ENCODE results near the gene DOCK3. TPM values are rescaled to one million over a fixed set of nuclear protein-coding genes. Genes with fewer than 3 reads are reported as not detected.

Gene DOCK3
- total RNA-seq, 2 donors from 2014 or later: 7.7 to 8.5 TPM

DNA sequence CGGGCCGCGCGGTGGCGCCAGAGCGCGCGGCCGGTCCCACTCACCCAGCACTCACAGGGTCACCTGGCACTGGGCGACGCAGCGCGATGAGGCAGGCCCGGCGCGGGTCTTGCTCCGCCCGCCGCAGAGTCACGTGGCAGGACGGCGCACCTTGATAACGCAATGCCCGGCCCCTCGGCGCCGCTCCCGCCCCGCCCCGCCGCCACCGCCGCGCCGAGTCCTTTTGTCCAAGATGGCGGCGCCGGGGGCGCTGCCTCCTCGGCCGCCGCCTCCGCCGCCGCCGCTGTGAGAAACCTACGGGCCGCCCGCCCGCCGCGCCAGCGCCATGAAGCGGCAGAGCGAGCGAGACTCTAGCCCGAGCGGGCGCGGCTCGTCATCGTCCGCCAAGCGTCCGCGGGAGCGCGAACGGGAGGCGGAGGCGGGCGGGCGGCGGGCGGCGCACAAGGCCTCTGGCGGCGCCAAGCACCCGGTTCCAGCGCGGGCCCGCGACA, 716.4 kb downstream of the DOCK3 start, which contains the start of gene RBM15B:
Gene RBM15B, plus strand, starts transcription at position 211 of the 491 bp plus-strand sequence. Its CDS starts 115 bp downstream, at position 326.
- H3K36me3 ChIP-seq (ENCODE audit: control insufficient read depth, insufficient read depth, low read length): peaks cover 84% of the 10 kb centered on the region
- peaks cover 6% of the 10 kb centered on the region for H3K9me3 Mint-ChIP-seq
- no peaks in the 10 kb centered on the region for H3K27me3 Mint-ChIP-seq (ENCODE audit: insufficient read depth)

DNA sequence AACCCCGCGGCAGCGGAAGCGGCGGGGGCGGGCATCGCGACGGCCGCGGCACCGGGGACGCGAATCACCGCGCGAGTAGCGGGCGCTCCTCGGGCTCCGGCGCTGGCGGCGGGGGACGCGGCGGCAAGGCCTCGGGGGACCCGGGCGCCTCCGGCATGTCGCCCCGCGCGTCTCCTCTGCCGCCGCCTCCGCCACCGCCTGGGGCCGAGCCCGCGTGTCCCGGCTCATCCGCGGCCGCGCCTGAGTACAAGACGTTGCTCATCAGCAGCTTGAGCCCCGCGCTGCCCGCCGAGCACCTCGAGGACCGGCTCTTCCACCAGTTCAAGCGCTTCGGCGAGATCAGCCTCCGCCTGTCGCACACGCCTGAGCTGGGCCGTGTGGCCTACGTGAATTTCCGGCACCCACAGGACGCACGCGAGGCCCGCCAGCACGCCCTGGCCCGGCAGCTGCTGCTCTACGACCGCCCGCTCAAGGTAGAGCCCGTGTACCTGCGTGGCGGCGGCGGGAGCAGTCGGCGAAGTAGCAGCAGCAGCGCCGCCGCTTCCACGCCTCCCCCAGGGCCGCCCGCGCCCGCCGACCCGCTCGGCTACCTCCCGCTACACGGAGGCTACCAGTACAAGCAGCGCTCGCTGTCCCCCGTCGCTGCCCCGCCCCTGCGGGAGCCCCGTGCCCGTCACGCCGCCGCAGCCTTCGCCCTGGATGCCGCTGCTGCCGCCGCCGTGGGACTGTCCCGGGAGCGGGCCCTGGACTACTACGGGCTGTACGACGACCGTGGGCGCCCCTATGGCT, 717.0 kb downstream of the DOCK3 start:
- TF ChIP-seq, protein P1, sequence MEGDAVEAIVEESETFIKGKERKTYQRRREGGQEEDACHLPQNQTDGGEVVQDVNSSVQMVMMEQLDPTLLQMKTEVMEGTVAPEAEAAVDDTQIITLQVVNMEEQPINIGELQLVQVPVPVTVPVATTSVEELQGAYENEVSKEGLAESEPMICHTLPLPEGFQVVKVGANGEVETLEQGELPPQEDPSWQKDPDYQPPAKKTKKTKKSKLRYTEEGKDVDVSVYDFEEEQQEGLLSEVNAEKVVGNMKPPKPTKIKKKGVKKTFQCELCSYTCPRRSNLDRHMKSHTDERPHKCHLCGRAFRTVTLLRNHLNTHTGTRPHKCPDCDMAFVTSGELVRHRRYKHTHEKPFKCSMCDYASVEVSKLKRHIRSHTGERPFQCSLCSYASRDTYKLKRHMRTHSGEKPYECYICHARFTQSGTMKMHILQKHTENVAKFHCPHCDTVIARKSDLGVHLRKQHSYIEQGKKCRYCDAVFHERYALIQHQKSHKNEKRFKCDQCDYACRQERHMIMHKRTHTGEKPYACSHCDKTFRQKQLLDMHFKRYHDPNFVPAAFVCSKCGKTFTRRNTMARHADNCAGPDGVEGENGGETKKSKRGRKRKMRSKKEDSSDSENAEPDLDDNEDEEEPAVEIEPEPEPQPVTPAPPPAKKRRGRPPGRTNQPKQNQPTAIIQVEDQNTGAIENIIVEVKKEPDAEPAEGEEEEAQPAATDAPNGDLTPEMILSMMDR (conservative IDR thresholded peaks at IDR 0.05): no peak
- H3K4me1 Mint-ChIP-seq: peaks cover 43% of the 10 kb centered on the region
- peak; percentile 68 for DNase-seq
- peak overlapping the region; percentile 77 for H3K4me3 ChIP-seq (ENCODE audit: low read length)
- H3K9me3 ChIP-seq (ENCODE audit: control insufficient read depth, low read length): peaks cover 27% of the 10 kb centered on the region
- peaks cover 6% of the 10 kb centered on the region for H3K9me3 Mint-ChIP-seq
- WGBS, 2 experiments (ENCODE audit: insufficient coverage in 1 of 2, insufficient read length in 1 of 2): 11 to 30% methylated on average over 40 to 115 of the region's 115 CpGs
- H3K27me3 ChIP-seq (ENCODE audit: control insufficient read depth, insufficient read depth, low read length, poor library complexity, severe bottlenecking): no peaks in the 10 kb centered on the region
- H3K27me3 Mint-ChIP-seq (ENCODE audit: insufficient read depth): no peaks in the 10 kb centered on the region
- peak overlapping the region; percentile 97 for H3K27ac ChIP-seq (ENCODE audit: low read depth, low read length)
- peak overlapping the region; percentile 75 for H3K4me3 Mint-ChIP-seq
- H3K27ac Mint-ChIP-seq: peak overlapping the region; percentile 93
- peaks cover 62% of the 10 kb centered on the region for H3K36me3 Mint-ChIP-seq (ENCODE audit: low read depth)
- peaks cover 83% of the 10 kb centered on the region for H3K36me3 ChIP-seq (ENCODE audit: control insufficient read depth, insufficient read depth, low read length)
- H3K4me1 ChIP-seq (ENCODE audit: control insufficient read depth, insufficient read depth, low read length): peaks cover 16% of the 10 kb centered on the region
- peak overlapping the region; percentile 78 for H3K9ac ChIP-seq (ENCODE audit: extremely low read depth, low read length, poor library complexity, severe bottlenecking)

More for the DNA sequence above, 716.4 kb downstream of the DOCK3 start, which contains the start of gene RBM15B:
- H3K27me3 ChIP-seq (ENCODE audit: control insufficient read depth, insufficient read depth, low read length, poor library complexity, severe bottlenecking): no peaks in the 10 kb centered on the region
- peak within 1 kb of the TSS; percentile 97 for H3K27ac ChIP-seq (ENCODE audit: low read depth, low read length)
- peaks cover 27% of the 10 kb centered on the region for H3K9me3 ChIP-seq (ENCODE audit: control insufficient read depth, low read length)
- H3K4me1 ChIP-seq (ENCODE audit: control insufficient read depth, insufficient read depth, low read length): peaks cover 19% of the 10 kb centered on the region
- Mint-ChIP-seq H3K4me1 (peaks cover 48% of the 10 kb centered on the region), H3K4me3 (peak within 1 kb of the TSS; percentile 75), H3K36me3 (ENCODE audit: low read depth) (peaks cover 66% of the 10 kb centered on the region), H3K27ac (peak within 1 kb of the TSS; percentile 93)
- WGBS, 2 experiments (ENCODE audit: insufficient coverage in 1 of 2, insufficient read length in 1 of 2): 0% methylated on average over 8 to 83 of the region's 83 CpGs
- H3K4me3 ChIP-seq (ENCODE audit: low read length): peak within 1 kb of the TSS; percentile 77
- H3K9ac ChIP-seq (ENCODE audit: extremely low read depth, low read length, poor library complexity, severe bottlenecking): peak within 1 kb of the TSS; percentile 78
- TF ChIP-seq, protein P1 (conservative IDR thresholded peaks at IDR 0.05): peak; percentile 96
- peak; percentile 99 for DNase-seq

DNA sequence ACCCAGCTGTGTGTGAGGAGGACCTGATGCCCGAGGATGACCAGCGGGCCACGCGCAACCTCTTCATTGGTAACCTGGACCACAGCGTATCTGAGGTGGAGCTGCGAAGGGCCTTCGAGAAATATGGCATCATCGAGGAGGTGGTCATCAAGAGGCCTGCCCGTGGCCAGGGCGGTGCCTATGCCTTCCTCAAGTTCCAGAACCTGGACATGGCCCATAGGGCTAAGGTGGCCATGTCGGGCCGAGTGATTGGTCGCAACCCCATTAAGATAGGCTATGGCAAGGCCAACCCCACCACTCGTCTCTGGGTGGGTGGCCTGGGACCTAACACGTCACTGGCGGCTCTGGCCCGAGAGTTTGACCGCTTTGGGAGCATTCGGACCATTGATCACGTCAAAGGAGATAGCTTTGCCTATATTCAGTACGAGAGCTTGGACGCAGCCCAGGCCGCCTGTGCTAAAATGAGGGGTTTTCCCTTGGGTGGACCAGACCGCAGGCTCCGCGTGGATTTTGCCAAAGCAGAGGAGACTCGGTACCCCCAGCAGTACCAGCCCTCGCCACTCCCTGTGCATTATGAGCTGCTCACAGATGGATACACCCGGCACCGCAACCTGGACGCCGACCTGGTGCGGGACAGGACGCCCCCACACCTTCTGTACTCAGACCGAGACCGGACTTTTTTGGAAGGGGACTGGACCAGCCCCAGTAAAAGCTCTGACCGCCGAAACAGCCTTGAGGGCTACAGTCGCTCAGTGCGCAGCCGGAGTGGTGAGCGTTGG, 717.8 kb downstream of the DOCK3 start:
- H3K27ac ChIP-seq (ENCODE audit: low read depth, low read length): no peak overlapping the region
- H3K36me3 Mint-ChIP-seq (ENCODE audit: low read depth): peaks cover 58% of the 10 kb centered on the region

More for the DNA sequence above, 717.8 kb downstream of the DOCK3 start:
- Histone ChIP-seq H3K27me3 (ENCODE audit: control insufficient read depth, insufficient read depth, low read length, poor library complexity, severe bottlenecking) (no peaks in the 10 kb centered on the region), H3K4me1 (ENCODE audit: control insufficient read depth, insufficient read depth, low read length) (peaks cover 16% of the 10 kb centered on the region), H3K36me3 (ENCODE audit: control insufficient read depth, insufficient read depth, low read length) (peaks cover 78% of the 10 kb centered on the region), H3K9me3 (ENCODE audit: control insufficient read depth, low read length) (peaks cover 27% of the 10 kb centered on the region), H3K4me3 (ENCODE audit: low read length) (peak overlapping the region; percentile 77), H3K9ac (ENCODE audit: extremely low read depth, low read length, poor library complexity, severe bottlenecking) (peak overlapping the region; percentile 78)
- Mint-ChIP-seq H3K27ac (peak overlapping the region; percentile 75), H3K9me3 (peaks cover 6% of the 10 kb centered on the region), H3K4me1 (peaks cover 40% of the 10 kb centered on the region), H3K27me3 (ENCODE audit: insufficient read depth) (no peaks in the 10 kb centered on the region), H3K4me3 (peak overlapping the region; percentile 75)
- no peak for DNase-seq
- 94 to 96% methylated on average over 40 to 42 of the region's 42 CpGs for WGBS, 2 experiments (ENCODE audit: insufficient coverage in 1 of 2, insufficient read length in 1 of 2)
- TF ChIP-seq, protein P1 (conservative IDR thresholded peaks at IDR 0.05): no peak
